Measurements from ENCODE around the gene ATP5F1B. TPM values are rescaled to one million over a fixed set of nuclear protein-coding genes. Genes with fewer than 3 reads are reported as not detected.

Gene ATP5F1B
- total RNA-seq, 1 experiment from 2014 or later = 999 TPM

- H3K27ac ChIP-seq (ENCODE audit: low read length) = no peak overlapping the region
- H3K27me3 ChIP-seq (ENCODE audit: control insufficient read depth, insufficient read depth, low read length) = no peaks in the 10 kb centered on the region
- TF ChIP-seq POLR2AphosphoS5 (IDR thresholded peaks at IDR 0.05; ENCODE audit: low read depth, low read length) (no peak), TCF7L2 (IDR thresholded peaks at IDR 0.05; ENCODE audit: low read depth, low read length) (no peak), CTCF (IDR thresholded peaks at IDR 0.05) (no peak), SIN3A (IDR thresholded peaks at IDR 0.05; ENCODE audit: borderline replicate concordance, insufficient read depth, low read depth, low read length) (no peak)
- TF ChIP-seq, protein P1, sequence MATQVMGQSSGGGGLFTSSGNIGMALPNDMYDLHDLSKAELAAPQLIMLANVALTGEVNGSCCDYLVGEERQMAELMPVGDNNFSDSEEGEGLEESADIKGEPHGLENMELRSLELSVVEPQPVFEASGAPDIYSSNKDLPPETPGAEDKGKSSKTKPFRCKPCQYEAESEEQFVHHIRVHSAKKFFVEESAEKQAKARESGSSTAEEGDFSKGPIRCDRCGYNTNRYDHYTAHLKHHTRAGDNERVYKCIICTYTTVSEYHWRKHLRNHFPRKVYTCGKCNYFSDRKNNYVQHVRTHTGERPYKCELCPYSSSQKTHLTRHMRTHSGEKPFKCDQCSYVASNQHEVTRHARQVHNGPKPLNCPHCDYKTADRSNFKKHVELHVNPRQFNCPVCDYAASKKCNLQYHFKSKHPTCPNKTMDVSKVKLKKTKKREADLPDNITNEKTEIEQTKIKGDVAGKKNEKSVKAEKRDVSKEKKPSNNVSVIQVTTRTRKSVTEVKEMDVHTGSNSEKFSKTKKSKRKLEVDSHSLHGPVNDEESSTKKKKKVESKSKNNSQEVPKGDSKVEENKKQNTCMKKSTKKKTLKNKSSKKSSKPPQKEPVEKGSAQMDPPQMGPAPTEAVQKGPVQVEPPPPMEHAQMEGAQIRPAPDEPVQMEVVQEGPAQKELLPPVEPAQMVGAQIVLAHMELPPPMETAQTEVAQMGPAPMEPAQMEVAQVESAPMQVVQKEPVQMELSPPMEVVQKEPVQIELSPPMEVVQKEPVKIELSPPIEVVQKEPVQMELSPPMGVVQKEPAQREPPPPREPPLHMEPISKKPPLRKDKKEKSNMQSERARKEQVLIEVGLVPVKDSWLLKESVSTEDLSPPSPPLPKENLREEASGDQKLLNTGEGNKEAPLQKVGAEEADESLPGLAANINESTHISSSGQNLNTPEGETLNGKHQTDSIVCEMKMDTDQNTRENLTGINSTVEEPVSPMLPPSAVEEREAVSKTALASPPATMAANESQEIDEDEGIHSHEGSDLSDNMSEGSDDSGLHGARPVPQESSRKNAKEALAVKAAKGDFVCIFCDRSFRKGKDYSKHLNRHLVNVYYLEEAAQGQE (IDR thresholded peaks at IDR 0.05; ENCODE audit: insufficient read depth in 1 of 2, low read depth in 2 of 2, low read length in 1 of 2) = no peak
- in situ Hi-C loops (cut with HindIII; ENCODE audit: low pct_unique_long_range_greater_than_20kb, low sequenced_read_pairs) (no loop called here), intact Hi-C loops (cut with micrococcal nuclease; ENCODE audit: unreplicated experiment) (no loop called here)
- H3K4me3 ChIP-seq (ENCODE audit: low read depth in 2 of 2, low read length in 2 of 2) = no peak overlapping the region
- ATAC-seq = no peak
- BruUV-seq (replicated peaks) = no TSS peak
- CTCF ChIA-PET = no interaction called here
- no peaks in the 10 kb centered on the region for H3K9me3 ChIP-seq (ENCODE audit: control insufficient read depth, insufficient read depth, low read depth, low read length)
- H3K36me3 ChIP-seq (ENCODE audit: control insufficient read depth, insufficient read depth, low read length) = peaks cover 45% of the 10 kb centered on the region
- POLR2A ChIA-PET = no interaction called here
- DNase-seq (ENCODE audit: low read depth, low spot score) = no peak
- no peaks in the 10 kb centered on the region; the same call in 1 of the 2 replicates for H3K4me1 ChIP-seq (ENCODE audit: control insufficient read depth, insufficient read depth, low read length)
These were observed 45.0 kb downstream of the ATP5F1B start for GRCh38 chr12:56600753-56601152.

- no peaks in the 10 kb centered on the region; the same call in 1 of the 2 replicates for H3K4me1 ChIP-seq (ENCODE audit: control insufficient read depth, insufficient read depth, low read length)
- H3K27ac ChIP-seq (ENCODE audit: low read length) = no peak overlapping the region
- ATAC-seq = no peak
- H3K4me3 ChIP-seq (ENCODE audit: low read depth in 2 of 2, low read length in 2 of 2) = no peak overlapping the region
- in situ Hi-C loops (cut with HindIII; ENCODE audit: low pct_unique_long_range_greater_than_20kb, low sequenced_read_pairs) (no loop called here), intact Hi-C loops (cut with micrococcal nuclease; ENCODE audit: unreplicated experiment) (no loop called here)
- H3K36me3 ChIP-seq (ENCODE audit: control insufficient read depth, insufficient read depth, low read length) = peaks cover 42% of the 10 kb centered on the region
- H3K27me3 ChIP-seq (ENCODE audit: control insufficient read depth, insufficient read depth, low read length) = no peaks in the 10 kb centered on the region
- TF ChIP-seq, protein P1 (IDR thresholded peaks at IDR 0.05; ENCODE audit: insufficient read depth in 1 of 2, low read depth in 2 of 2, low read length in 1 of 2) = no peak
- TF ChIP-seq CTCF (IDR thresholded peaks at IDR 0.05) = no peak
- TF ChIP-seq POLR2AphosphoS5 (IDR thresholded peaks at IDR 0.05; ENCODE audit: low read depth, low read length) = no peak
- no peak for TF ChIP-seq TCF7L2 (IDR thresholded peaks at IDR 0.05; ENCODE audit: low read depth, low read length)
- TF ChIP-seq SIN3A (IDR thresholded peaks at IDR 0.05; ENCODE audit: borderline replicate concordance, insufficient read depth, low read depth, low read length) = no peak
- CTCF ChIA-PET = no interaction called here
- BruUV-seq (replicated peaks) = no TSS peak
- no peak for DNase-seq (ENCODE audit: low read depth, low spot score)
- H3K9me3 ChIP-seq (ENCODE audit: control insufficient read depth, insufficient read depth, low read depth, low read length) = no peaks in the 10 kb centered on the region
- POLR2A ChIA-PET = no interaction called here
These were observed 46.0 kb downstream of the ATP5F1B start for GRCh38 chr12:56599797-56600196.
